SK-N-MC (cell line): ENCODE results near the gene TMEM245.

ENCODE experiments used
- EZH2 ChIP-seq: fragments of 200-600 bp; sonication (generic); IDR thresholded peaks from one replicate; pipeline ENCODE4 v1.6.1; 2017; ENCODE audit warnings: antibody characterized with exemption
- POLR2AphosphoS5 ChIP-seq: IDR thresholded peaks from 2 replicates; pipeline ENCODE4 v1.6.1; 2012; ENCODE audit warnings: mild to moderate bottlenecking, low read depth, low read length, borderline replicate concordance

DNA sequence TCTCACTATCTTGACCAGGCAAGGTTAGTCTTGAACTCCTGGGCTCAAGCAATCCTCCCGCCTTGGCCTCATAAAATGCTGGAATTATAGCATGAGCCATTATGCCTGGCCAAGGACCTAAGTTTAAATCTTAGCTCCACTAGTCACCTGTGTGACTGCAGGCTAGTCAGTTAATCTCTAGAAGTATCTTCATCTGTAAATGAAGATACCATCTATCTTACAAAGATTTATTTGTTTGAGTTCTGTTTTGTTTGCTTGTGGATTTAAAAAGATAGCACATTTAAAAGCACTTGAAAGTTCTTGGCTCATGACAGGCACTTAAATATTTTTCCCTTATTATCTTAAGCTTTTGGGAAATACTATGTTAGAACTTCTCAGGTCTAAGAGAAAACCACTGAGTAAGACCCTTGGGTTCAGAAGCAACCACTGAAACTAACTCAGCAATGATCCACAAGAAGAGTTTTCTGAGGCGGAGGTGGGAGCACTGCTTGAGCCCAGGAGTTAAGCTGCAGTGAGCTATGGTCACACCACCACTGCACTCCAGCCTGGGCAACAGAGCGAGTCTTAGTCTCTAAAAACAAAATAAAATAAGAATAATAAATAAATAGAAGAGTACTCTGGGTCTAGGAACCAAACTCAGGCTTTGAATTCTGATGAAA lies 19.1 kb downstream of the TMEM245 start:
- TF ChIP-seq EZH2, result no peak
- TF ChIP-seq POLR2AphosphoS5, result no peak
